Measurements from ENCODE around the gene SRRT. TPM values are rescaled to one million over a fixed set of nuclear protein-coding genes. Genes with fewer than 3 reads are reported as not detected.

Gene SRRT
- total and polyA plus RNA-seq, 8 donors = 45.2 to 184 (median 77.6) TPM

DNA sequence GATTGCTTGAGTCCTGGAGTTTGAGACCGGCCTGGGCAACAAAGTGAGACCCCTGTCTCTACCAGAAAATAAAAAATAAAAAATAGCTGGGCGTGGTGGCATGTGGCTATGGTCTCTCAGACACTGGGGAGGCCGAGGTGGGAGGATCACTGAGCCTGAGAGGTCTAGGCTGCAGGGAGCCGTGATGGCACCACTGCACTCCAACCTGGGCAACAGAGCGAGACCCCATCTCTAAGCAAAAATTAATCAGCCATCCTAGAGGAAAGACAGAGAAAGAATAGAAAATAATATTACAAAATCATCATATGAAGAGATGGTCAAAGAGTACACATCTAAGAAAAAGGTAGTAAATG, 42.6 kb upstream of the SRRT start:
- peaks cover 0 to 24% (median 6%) of the 10 kb centered on the region in 3 donors for H3K27me3 ChIP-seq
- H3K4me3 ChIP-seq = no peak overlapping the region
- peaks cover 27 to 55% (median 45%) of the 10 kb centered on the region in 4 donors for H3K4me1 ChIP-seq
- WGBS, 5 donors = 74 to 83% (median 80%) methylated on average over 5 of the region's 5 CpGs
- no peaks in the 10 kb centered on the region for H3K36me3 ChIP-seq
- intact Hi-C loops (cut with DNase I; ENCODE audit: low total_unique reads) = no loop called here
- peak overlapping the region; percentile 22 to 88 (median 74) for H3K27ac ChIP-seq
- DNase-seq = no peak
- no peaks in the 10 kb centered on the region for H3K9me3 ChIP-seq
- no peak for TF ChIP-seq POLR2AphosphoS5 (IDR thresholded peaks at IDR 0.05)
- no peak for TF ChIP-seq EP300 (IDR thresholded peaks at IDR 0.05)
- TF ChIP-seq POLR2A (IDR thresholded peaks at IDR 0.05) = no peak
- TF ChIP-seq CTCF (IDR thresholded peaks at IDR 0.05) = no peak

DNA sequence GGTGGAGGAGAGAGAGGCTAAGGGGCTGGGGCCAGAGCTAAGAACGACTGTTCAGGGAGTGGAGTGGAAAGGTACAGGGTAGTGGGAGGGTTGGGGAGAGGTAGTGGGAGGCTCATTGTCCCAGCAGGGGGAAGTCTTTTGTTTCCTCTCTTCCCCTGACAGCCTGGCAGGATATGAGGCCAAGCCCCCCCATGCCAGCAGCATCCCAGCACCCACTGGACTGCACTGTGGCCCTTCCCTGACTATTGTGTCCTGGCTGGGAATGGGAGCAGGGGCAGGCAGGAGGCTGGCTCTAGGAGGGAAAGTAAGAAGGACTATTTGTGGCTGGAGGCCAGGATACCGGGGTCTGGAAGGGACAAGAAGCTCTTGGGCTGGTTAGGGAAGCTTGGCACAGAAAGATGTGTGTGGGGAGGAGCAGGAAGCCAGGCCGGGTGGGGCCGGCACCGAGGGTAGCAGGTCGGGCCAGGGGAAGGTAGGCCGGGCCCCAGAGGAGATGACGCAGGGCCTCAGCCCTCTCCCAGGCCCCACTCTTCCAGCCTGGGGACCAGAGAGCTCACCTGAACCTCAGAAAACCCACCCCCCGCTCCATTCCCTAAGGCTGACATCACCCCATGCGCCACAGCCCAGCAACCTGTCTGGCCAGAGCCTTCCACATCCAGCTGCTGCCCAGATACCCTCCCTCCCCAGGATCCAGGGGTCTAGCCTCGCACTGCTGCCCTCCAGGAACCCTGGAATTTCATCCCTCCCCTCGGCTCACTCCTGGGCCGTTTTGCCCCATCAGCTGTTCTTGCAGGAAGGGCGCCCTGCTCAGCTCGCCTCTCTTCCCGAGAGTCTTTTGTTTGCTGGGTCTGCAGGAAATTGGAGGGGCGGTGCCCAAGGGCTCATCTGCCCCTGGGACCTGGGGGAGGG, 38.7 kb upstream of the SRRT start:
- no peak for TF ChIP-seq CTCF (IDR thresholded peaks at IDR 0.05)
- TF ChIP-seq POLR2A (IDR thresholded peaks at IDR 0.05) = no peak
- peak in 1 of 3 donors; percentile 2 for TF ChIP-seq POLR2AphosphoS5 (IDR thresholded peaks at IDR 0.05)
- TF ChIP-seq EP300 (IDR thresholded peaks at IDR 0.05) = no peak
- no peaks in the 10 kb centered on the region for H3K9me3 ChIP-seq
- peak; percentile 64 to 91 for DNase-seq
- H3K27ac ChIP-seq = peak overlapping the region; percentile 73 to 89 (median 87)
- peak overlapping the region in 2 of 4 donors; percentile 42 to 45 for H3K4me3 ChIP-seq
- no peaks in the 10 kb centered on the region for H3K27me3 ChIP-seq
- H3K4me1 ChIP-seq = peaks cover 13 to 34% (median 17%) of the 10 kb centered on the region in 4 donors
- H3K36me3 ChIP-seq = no peaks in the 10 kb centered on the region
- 25 to 43% (median 29%) methylated on average over 16 to 17 of the region's 17 CpGs for WGBS, 5 donors
- intact Hi-C loops (cut with DNase I; ENCODE audit: low total_unique reads) = no loop called here

GRCh38 chr7:100836812-100837098, 38.1 kb upstream of the SRRT start:
- DNase-seq = peak in 1 of 2 donors; percentile 28
- H3K27ac ChIP-seq = peak overlapping the region; percentile 73 to 89 (median 87)
- H3K36me3 ChIP-seq = no peaks in the 10 kb centered on the region
- 13 to 49% (median 35%) methylated on average over 6 of the region's 6 CpGs for WGBS, 5 donors
- no peaks in the 10 kb centered on the region for H3K9me3 ChIP-seq
- H3K4me3 ChIP-seq = peak overlapping the region; percentile 37 to 45 (median 41)
- intact Hi-C loops (cut with DNase I; ENCODE audit: low total_unique reads) = no loop called here
- H3K27me3 ChIP-seq = no peaks in the 10 kb centered on the region
- H3K4me1 ChIP-seq = peaks cover 9 to 29% (median 15%) of the 10 kb centered on the region in 4 donors
- no peak for TF ChIP-seq POLR2AphosphoS5 (IDR thresholded peaks at IDR 0.05)
- no peak for TF ChIP-seq EP300 (IDR thresholded peaks at IDR 0.05)

DNA sequence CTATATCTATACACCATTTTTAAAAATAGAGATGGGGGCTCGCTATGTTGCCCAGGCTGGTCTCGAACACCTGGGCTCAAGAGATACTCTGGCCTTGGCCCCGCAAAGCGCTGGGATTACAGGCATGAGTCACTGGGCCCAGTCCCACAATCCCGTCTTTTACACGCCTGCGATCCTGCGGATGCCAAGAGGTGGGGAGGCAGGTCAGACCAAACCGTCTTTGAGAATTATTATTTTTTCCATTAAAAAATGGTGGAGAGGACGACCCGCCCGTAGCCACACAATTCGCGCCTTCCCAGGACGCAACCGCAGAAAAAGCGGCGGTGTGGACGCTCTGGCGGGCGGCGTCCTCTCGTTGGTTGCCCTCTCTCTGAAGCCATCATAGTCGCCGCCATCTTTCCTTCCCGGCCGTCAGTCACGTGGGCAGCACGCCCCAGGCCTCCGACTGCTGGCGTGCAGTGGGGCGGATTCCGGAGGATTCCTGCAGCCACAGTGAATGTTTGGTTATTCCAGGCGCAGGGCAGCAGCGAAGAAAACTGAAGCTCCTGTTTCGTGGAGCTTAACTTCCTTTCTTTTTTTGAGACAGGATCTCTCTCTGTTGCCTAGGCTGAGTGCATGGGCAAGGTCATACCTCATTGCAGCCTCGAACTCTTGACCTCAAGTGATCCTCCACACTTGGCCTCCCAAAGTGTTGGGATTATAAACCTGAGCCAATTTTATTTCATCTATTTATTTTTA, 37.6 kb upstream of the SRRT start:
- H3K36me3 ChIP-seq = no peaks in the 10 kb centered on the region
- no peaks in the 10 kb centered on the region for H3K9me3 ChIP-seq
- TF ChIP-seq POLR2AphosphoS5 (IDR thresholded peaks at IDR 0.05) (peak; percentile 76 to 95 (median 78)), CTCF (IDR thresholded peaks at IDR 0.05) (no peak), POLR2A (IDR thresholded peaks at IDR 0.05) (no peak)
- WGBS, 5 donors = 1 to 4% (median 3%) methylated on average over 32 to 37 of the region's 37 CpGs
- H3K27ac ChIP-seq = peak overlapping the region; percentile 73 to 89 (median 87)
- H3K27me3 ChIP-seq = no peaks in the 10 kb centered on the region
- DNase-seq = peak; percentile 90 to 98
- intact Hi-C loops (cut with DNase I; ENCODE audit: low total_unique reads) = no loop called here
- H3K4me1 ChIP-seq = peaks cover 9 to 25% (median 14%) of the 10 kb centered on the region in 4 donors
- peak overlapping the region; percentile 37 to 45 (median 41) for H3K4me3 ChIP-seq
